Endothelial cell of umbilical vein (primary cell): ENCODE measurements around the gene RAD51B.

Source experiments
- FOS ChIP-seq: IDR thresholded peaks from 2 replicates; pipeline ENCODE4 v1.6.1; 2011; ENCODE audit warnings: mild to moderate bottlenecking, low read length, moderate library complexity, borderline replicate concordance; ENCODE audit not compliant: insufficient read depth
- POLR2A ChIP-seq: IDR thresholded peaks from 2 replicates; pipeline ENCODE4 v1.6.1; 2012; ENCODE audit warnings: low read depth, mild to moderate bottlenecking, control low read depth, low read length
- TF ChIP-seq, protein P1 (sequence below): IDR thresholded peaks from 2 replicates; pipeline ENCODE4 v1.6.1; 2011; ENCODE audit not compliant: insufficient read depth, insufficient read length
- TF ChIP-seq, protein P2 (sequence below), 2 donors: IDR thresholded peaks; 1 replicate in 1 of 2; 2 replicates in 1 of 2; pipeline ENCODE4 v1.5.1; 2011; ENCODE audit warnings: low read length in 2 of 2, mild to moderate bottlenecking in 2 of 2, moderate library complexity in 2 of 2, control low read depth in 1 of 2, inconsistent platforms in 1 of 2, low read depth in 1 of 2; ENCODE audit not compliant: insufficient read depth in 1 of 2; ENCODE audit errors: extremely low read depth in 1 of 2

DNA sequence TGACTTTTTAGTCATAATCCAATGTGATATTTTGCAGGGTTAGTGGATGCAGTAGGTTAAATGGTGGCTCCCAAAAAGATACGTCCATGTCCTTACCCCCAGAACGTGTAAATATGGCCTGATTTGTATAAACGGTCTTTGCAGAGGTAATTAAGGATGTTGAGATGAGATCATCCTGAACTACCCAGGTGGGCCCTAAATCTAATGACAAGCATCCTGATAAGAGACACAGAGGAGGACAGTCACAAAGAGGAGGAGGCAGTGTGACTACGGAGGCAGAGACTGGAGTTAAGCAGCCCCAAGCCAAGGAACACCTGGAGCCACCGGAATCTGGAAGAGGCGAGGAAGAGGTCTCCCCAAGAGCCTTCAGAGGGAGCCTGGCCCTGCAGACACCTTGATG is 679.9 kb downstream of the RAD51B start:
- TF ChIP-seq, protein P1, sequence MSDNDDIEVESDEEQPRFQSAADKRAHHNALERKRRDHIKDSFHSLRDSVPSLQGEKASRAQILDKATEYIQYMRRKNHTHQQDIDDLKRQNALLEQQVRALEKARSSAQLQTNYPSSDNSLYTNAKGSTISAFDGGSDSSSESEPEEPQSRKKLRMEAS, result no peak
- TF ChIP-seq POLR2A (no peak), FOS (no peak)
- TF ChIP-seq, protein P2, sequence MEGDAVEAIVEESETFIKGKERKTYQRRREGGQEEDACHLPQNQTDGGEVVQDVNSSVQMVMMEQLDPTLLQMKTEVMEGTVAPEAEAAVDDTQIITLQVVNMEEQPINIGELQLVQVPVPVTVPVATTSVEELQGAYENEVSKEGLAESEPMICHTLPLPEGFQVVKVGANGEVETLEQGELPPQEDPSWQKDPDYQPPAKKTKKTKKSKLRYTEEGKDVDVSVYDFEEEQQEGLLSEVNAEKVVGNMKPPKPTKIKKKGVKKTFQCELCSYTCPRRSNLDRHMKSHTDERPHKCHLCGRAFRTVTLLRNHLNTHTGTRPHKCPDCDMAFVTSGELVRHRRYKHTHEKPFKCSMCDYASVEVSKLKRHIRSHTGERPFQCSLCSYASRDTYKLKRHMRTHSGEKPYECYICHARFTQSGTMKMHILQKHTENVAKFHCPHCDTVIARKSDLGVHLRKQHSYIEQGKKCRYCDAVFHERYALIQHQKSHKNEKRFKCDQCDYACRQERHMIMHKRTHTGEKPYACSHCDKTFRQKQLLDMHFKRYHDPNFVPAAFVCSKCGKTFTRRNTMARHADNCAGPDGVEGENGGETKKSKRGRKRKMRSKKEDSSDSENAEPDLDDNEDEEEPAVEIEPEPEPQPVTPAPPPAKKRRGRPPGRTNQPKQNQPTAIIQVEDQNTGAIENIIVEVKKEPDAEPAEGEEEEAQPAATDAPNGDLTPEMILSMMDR (IDR thresholded peaks at IDR 0.05; ENCODE audit: extremely low read depth in 1 of 2, insufficient read depth in 1 of 2, low read depth in 1 of 2, low read length in 2 of 2), result no peak
